Right forelimb (tissue), 1 donor: ENCODE data around the gene RAB7A.
"Not testable (repeated sequence)": the region's sequence is repeated elsewhere in the genome, so short reads cannot be mapped to it uniquely, and the experiment has no call there.

Experiments used
- DNase-seq: peaks from one replicate; pipeline ENCODE4 v3.0.0-alpha.2; 2018

Gene RAB7A

DNA sequence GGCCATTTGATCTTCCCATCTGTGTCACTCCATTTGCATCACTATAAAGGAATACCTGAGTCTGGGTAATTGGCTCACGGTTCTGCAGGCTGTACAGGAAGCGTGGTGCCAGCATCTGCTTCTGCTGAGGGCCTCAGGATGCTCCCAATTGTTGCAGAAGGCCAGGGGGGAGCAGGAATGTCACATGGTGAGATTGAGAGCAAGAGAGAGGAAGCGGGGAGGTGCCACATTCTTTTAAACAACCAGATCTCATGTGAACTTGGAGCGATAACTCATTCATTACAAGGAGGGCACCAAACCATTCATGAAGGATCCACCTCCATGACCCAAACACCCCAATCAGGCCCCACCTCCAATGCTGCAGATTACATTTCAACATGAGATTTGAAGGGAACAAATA is 13.1 kb upstream of the RAB7A start:
- DNase-seq: no peak

- DNase-seq: no peak
Measured at GRCh38 chr3:128714887-128715491, 11.0 kb upstream of the RAB7A start.

DNA sequence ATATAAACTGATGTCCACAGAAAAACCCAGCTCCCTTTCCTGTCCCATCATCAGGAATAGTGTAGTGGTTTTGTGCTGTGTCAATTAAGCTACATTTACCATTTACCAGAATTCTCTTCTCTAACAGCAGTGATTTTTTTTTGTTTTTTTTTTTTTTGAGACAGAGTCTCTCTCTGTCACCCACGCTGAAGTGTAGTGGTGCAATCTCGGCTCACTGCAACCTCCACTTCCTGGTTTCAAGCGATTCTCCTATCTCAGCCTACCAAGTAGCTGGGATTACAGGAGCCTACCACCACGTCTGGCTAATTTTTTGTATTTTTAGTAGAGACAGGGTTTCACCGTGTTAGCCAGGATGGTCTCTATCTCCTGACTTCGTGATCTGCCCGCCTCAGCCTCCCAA is 7.1 kb upstream of the RAB7A start:
- DNase-seq: not testable (repeated sequence)

DNA sequence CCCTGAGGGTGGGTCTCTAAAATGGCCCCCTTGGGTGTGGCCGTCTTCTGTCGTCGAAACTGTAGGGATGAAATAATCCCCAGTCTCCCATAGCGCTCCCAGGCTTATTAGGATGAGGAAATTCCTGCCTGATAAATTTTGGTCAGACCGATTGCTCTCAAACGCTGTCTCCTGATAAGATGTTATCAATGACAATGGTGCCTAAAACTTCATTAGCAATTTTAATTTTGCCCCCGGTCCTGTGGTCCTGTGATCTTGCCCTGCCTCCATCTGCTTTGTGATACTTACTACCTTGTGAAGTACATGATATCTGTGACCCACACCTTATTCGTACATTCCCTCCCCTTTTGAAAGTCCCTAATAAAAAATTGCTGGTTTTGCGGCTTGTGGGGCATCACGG is 5.1 kb upstream of the RAB7A start:
- no peak for DNase-seq

- DNase-seq: no peak
Measured at GRCh38 chr3:128723477-128723876, 2.5 kb upstream of the RAB7A start.

DNA sequence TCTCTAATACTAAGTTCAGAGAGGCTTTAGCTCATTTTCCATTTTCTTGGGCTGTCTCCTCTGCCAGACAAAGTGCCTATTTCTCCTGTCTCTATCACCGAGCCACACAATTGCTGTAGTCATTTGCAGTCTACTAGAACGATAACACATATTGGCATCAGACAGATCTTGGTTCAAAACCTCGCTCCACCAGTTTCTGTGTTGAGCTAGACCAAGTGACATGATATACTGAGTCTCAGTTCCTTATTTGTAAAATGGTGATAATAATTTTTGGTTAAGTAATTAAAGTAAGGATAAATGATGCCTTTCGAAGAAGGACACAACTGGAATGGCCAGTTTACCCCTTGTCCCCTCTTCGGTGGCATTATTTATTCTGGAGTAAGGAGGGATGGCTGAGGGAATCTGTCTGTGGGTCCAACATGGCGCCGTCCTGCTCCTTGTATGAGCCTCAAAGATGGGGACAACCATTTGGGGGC is 398 bp upstream of the RAB7A start:
- no peak for DNase-seq

DNA sequence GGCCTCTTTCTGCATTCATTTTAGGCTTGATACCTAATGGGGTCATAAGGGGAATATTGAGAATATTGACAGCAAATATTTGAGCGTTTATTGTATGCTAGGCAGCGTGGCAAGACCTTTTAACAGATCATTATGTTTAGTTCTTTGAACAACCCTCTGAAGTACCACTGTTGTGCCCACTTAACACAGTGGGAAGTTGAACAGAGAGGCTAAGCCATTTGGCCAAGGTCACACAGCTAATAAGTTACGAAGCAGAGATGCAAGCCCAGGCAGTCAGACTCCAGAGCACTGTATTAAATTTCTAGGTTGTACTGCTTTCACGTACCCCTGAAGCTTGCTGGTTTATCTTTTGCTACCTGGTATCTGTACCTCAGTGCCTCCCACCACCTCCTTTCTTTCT is 1.1 kb downstream of the RAB7A start:
- DNase-seq: no peak

DNA sequence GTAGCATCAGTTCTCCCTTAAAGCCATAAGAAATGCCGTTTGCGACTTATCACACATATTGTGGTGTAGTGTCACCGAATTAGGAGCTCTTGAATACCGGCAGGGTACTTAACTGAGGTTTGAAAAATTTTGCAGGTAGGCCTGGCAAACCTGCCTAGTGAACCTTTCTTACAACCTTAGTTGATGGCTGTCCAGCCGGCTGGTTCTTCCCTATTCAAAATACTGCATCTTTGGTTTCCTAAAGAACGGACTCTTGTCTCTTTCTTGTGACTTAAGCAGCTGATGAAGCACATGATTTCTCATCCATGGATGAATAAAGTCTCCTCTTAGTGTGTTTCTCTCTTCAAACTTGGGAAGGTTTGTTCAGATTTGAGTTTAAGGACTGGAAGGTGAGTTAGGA is 1.5 kb downstream of the RAB7A start:
- no peak for DNase-seq

- DNase-seq: no peak
Measured at GRCh38 chr3:128727996-128728395, 2.0 kb downstream of the RAB7A start.

DNA sequence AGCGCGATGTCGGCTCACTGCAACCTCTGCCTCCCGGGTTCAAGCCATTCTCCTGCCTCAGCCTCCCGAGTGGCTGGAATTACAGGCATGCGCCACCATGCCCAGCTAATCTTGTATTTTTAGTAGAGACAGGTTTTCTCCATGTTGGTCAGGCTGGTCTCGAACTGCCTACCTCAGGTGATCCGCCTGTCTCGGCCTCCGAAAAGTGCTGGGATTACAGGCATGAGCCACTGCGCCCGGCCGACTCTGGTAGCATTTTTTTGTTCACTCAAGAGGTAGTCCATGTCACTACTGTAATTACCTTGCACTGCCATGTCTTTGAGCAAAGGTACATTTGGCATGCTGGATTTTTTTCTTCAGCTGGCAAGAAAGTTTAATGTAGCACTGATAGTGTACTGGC is 2.5 kb downstream of the RAB7A start:
- not testable (repeated sequence) for DNase-seq

DNA sequence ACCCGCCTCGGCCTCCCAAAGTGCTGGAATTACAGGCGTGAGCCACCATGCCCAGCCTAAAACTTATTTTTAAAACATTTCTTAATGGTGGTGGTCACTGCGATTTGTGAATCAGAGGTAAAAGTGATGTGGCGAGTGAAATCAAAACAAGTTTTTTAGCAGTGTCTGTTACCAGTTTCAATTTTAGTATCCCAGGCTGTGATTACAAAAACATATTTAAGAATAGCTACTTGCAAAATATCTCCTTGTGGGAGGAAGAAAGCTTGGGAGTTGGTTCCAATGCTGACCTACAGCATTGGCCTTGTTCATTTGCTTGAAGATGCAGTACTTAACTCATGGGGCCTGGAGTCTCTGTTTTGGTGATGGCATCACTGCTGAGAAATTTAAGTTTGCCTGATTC is 4.5 kb downstream of the RAB7A start:
- no peak for DNase-seq

- no peak for DNase-seq
Measured at GRCh38 chr3:128734523-128735189, 8.7 kb downstream of the RAB7A start.

- no peak for DNase-seq
Measured at GRCh38 chr3:128735287-128735686, 9.3 kb downstream of the RAB7A start.

DNA sequence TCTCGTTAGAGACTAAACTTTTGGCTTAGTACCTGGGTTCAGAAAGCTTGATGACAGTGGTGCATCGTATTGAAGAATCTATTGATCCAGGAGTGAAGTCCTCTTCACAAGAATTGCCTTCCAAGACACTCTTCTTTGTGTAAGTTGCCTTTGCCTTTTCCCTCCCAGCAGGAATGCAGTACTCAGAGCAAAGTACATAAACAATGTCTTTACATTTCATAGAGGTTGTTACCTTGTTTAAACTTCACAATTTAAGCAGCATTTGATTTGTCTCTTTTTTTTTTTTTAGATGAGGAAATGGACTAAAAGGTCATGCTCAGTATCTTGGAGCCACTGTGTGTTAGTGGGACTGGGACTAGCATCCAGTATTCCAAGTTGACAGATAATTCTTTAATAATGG is 9.9 kb downstream of the RAB7A start:
- no peak for DNase-seq

DNA sequence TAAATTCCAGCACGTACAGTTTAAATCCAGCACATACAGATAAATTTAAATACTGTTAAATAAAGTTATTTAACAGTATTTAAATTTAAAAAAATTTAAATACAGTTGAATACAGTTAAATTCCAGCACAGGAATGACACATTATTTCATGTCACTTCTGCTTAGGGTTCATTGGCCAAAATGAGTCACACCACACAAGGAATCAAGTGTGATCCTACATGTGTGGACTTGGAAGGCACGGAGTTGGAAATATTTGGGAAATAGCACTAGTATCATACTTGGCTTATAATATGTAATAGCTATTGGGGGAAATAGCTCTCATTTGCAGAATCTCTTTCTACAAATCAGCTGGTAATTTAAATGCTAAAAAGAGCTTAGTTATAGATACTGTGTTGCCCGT is 10.6 kb downstream of the RAB7A start:
- DNase-seq: no peak

- DNase-seq: no peak
Measured at GRCh38 chr3:128740621-128741020, 14.6 kb downstream of the RAB7A start.

GRCh38 chr3:128742821-128743594 is 17.0 kb downstream of the RAB7A start:
- DNase-seq: no peak

DNA sequence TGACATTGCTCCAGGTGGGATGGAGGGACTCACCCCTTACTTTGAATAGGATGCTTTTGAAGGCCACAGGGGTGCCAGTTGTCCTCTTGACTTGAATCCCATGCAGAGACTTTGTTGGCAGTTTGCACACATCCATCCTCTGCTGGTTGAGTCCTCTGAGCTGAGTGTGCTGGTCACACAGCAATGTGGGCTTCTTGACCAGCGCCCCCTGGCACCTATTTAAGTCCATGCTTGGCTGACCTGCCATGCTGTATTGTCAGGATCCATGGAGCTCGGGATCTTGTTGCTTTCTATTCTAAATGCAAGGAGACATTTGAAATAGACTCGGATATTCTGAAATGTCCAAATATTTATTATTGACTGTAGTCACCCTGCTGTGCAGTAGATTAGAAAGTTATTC is 19.8 kb downstream of the RAB7A start:
- no peak for DNase-seq

DNA sequence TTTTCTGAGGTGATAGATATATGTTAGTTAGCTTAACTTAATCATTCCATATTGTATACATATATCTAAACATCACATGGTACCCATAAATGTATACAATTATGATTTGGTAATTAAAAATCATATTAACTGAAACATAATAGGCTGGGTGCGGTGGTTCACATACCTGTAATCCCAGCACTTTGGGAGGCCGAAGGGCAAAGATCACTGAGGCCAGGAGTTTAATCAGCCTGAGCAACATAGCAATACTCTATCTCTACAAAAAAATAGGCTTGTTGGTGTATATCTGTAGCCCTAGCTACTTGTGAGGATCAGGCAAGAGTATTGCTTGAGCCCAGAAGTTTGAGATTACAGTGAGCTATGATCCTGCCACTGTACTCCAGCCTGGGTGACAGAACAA is 20.9 kb downstream of the RAB7A start:
- no peak for DNase-seq

GRCh38 chr3:128748557-128748956 is 22.6 kb downstream of the RAB7A start:
- no peak for DNase-seq

GRCh38 chr3:128749035-128749434 is 23.1 kb downstream of the RAB7A start:
- no peak for DNase-seq

GRCh38 chr3:128749561-128749960 is 23.6 kb downstream of the RAB7A start:
- not testable (repeated sequence) for DNase-seq

GRCh38 chr3:128753715-128754114 is 27.7 kb downstream of the RAB7A start:
- DNase-seq: no peak

- DNase-seq: no peak
Measured at GRCh38 chr3:128760042-128760441, 34.1 kb downstream of the RAB7A start.
